Measurements from ENCODE around the gene PRR5.
"Not testable (repeated sequence)": the region's sequence is repeated elsewhere in the genome, so short reads cannot be mapped to it uniquely, and the experiment has no call there.

Gene PRR5

DNA sequence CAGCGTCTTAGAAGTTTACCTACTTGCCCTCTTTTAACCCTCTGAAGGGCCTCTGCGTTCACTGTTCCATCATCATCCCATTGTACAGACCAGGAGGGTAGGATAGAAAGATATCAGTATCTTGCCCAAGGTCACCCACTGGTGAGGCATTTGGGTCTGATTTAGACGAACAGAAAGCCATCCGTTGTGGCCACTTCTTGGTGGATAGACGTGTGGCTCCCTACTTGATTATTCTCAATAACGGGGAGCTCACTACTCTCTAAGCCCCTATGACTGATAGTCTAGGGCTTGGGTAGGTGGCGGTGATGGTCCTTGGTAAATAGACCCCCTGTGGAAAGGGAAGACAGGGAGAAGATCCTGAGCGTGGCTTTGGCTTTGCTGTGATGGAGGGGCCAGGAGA lies 28.6 kb upstream of the PRR5 start:
- DNase-seq (ENCODE audit: low read depth, low spot score): no peak

DNA sequence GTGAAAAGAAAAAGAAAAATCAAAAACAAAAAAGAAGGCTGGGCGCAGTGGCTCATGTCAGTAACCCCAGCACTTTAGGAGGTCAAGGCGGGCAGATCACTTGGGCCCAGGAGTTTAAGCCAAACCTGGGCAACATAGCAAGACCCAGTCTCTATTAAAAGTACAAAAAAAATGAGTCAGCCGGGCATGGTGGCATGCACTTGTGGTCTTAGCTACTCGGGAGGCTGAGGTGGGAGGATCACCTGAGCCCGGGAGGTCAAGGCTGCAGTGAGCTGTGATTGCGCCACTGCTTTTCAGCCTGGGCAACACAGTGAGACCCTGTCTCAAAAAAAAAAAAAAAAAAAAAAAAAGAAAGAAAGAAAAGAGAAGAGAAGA lies 26.0 kb upstream of the PRR5 start:
- not testable (repeated sequence) for DNase-seq (ENCODE audit: low read depth, low spot score)

DNA sequence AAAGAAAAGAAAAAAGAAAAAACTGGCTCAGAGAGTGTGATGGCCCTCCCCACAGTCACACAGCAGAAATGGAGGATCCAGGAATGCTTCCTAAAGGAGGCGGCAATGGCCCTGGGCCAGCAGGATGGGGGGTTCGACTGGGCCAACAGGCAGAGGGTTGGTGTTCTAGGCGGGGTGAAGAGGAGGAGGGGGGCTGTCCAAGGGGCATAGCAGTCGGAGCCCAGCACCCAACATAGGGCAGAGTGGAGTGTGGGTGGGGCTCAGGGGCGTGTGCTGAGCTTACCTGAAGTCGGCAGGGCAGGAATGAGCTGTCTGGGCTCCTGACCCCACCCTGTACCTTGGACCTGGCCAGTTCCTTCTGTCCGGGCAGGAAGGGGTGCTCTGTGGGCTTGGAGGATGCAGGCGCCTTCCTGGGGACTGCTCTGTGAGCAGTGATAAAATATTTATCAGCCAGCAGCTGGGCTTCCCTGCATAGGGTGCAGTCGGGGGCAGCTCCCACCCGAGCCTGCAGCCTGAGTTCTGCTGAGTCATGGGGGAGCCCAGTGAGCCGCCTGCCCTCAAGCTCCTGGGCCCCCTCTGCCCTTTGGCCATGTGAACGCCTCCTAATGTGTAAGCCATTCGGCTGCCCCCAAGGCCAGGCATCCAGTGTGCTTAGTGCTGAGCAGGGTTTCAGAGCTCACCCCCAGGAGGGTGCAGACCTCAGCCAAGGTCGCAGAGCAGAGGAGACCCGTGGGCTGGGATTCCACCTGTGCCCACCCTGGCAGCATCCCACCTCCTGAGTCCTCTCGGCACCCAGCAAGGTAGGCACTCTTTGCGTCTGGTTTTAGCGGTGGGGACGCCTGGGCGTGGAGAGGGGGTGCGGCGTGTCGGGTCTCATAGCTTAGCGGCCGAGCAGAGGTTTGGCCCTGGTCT lies 25.3 kb upstream of the PRR5 start:
- DNase-seq (ENCODE audit: low read depth, low spot score): no peak

DNA sequence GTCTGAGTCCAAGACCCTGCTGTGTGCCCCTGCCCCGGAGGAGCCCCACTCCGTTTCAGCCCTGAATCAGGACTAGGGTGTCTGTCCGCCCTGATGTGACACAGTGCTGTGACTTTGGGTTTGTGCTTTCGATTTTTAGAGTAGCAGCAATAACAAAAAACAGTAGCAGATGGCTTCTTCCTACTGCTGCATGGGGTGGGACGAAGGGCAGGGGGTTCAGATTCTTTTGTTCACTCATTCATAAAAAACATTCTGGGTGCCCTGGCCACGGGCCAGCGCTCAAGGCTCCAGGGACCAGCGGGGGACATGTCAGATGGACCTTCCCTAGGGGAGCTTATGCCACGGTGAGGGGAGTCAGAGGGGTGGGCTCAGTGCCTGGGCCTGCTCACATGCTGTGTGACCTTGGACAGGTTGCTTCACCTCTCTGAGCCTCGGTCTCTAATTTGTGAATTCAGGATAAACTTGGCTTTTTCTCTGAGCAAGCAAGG lies 24.6 kb upstream of the PRR5 start:
- DNase-seq (ENCODE audit: low read depth, low spot score): no peak

DNA sequence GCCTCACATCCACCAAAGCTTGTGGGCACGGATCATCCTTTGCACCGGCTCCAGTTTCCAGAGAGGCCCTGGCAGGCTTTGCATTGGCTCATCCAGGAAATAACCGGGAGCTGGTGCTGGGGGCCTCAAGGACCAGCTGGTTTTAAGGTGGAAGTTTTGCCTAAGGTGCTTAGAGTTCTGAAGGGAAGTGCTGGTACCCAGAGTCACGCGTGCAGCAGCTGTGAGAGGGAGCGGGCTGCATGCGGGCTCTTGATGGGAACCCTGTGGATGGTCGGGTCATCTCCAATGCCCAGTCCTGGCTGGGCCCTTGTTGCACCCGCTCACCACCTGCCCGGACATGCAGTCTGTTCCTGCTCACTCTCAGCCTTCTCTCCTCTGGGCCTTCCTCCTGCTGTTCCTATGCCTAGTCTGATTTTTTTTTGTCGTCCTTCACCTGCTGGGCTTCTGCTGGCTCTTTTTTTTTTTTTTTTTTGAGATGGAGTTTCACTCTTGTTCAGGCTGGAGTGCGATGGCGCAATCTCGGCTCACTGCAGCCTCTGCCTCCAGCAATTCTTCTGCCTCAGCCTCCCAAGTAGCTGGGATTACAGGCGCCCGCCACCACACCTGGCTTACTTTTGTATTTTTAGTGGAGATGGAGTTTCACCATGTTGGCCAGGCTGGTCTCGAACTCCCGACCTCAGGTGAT lies 24.0 kb upstream of the PRR5 start:
- no peak for DNase-seq (ENCODE audit: low read depth, low spot score)

DNA sequence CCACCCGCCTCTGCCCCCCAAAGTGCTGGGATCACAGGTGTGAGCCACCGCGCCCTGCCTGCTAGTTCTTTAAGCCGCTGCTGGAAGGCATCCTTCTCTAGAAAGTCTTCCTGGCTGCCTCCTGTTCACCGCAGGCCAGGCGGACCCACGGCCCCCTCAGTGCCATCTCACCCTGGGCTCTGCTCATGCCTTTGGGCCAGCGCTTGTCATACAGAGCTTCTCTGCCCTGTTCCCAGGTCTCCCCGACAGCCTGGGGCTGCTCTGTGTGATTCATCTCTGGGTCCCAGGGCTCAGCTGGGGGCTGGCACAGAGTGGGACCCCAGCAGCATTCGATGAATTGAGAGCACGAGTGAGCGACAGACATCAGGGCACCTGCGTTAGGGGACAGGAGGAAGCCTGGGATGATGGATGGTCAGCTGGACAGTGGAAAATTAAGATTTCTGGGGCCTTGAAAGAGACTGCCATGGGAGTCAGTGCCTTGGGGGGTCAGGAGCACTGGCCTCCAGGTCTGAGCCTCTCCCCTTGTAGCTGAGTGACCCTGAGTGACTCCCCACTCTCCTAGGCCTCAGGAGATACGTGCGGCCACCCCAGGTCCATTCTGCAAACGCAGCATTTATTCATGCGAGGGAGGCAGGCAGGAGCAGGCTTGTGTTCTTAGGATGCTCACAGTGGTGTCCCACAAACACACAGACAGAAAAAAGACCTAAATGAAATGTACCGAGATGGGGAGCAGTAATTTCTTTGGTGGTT lies 23.3 kb upstream of the PRR5 start:
- DNase-seq (ENCODE audit: low read depth, low spot score): no peak

DNA sequence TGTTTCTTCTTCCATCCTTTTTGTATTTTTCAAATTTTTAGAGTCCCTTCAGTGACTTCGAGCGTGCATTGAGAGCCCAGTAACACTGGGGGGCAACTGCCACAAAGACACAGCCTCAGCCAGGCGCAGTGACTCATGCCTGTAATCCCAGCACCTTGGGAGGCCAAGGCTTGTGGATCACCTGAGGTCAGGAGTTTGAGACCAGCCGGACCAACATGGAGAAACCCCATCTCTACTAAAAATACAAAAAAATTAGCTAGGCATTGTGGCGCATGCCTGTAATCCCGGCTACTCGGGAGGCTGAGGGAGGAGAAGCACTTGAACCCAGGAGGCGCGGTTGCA lies 22.7 kb upstream of the PRR5 start:
- DNase-seq (ENCODE audit: low read depth, low spot score): not testable (repeated sequence)

DNA sequence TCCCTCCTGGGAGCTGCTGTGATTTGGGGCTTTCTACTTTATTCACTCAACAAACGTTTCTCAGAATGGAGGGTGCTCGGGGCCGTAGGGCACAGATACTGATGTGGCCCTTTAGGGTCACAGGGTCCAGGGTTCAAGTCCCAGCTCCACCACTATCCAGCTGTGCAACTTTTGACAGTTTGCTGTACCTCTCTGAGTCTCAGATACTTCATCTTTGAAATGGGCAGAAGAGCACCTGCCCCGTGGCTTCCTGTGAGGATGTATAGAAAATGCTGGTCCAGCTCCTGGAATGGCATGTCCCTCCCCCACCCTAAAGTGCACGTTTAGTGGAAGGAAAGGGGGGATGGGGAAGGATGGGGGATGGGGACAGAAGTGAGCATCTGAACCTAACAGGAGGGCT lies 21.9 kb upstream of the PRR5 start:
- no peak for DNase-seq (ENCODE audit: low read depth, low spot score)

DNA sequence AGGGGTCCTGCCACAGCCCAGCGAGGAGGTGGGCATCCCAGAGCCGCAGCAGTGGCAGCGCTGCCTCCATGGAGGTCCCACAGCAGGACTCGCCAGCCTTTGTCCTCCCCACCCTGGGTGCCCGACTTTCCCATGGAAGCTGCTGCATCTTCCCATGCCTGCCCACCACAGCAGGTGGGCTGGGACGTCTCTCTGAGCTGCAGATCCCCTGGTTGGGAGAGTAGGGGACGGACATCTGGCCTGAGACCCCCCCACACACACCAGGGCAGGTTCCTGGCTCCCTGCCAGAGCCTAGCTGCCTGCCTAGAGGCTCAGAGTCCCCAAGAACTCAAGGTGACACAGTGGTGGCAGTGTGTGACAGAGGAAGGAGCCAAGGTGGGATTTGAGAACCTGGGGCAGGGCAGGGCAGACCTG lies 21.5 kb upstream of the PRR5 start:
- no peak for DNase-seq (ENCODE audit: low read depth, low spot score)

DNA sequence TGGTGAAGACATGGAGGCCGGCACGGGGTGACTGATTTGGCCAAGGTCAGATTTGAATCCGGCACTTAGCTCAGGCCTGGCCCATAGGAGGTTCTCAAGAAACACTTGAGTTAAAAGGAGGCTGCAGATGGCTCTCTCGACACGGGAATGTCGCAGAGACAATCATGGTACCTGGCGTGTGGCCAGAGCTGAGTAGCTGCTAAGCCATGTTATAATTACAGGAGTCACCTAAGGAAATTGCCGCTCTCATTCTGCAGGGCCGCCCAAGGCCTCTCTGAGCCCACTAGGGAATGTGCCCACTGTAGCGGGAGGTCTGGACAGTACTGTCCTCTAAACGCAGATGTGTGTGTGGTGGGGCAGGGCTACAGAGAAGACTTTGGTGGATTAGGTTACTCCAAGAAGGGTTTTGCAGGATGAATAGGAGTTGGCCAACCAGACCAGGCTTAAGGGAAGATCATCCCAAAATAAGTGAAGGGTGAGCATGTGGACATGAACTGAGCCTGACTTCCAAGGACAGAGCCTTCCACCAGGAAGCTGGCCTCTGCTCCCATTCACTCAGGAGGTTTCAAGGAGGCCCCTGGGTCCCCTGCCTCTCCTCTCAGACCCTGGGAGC lies 19.3 kb upstream of the PRR5 start:
- DNase-seq (ENCODE audit: low read depth, low spot score): no peak

DNA sequence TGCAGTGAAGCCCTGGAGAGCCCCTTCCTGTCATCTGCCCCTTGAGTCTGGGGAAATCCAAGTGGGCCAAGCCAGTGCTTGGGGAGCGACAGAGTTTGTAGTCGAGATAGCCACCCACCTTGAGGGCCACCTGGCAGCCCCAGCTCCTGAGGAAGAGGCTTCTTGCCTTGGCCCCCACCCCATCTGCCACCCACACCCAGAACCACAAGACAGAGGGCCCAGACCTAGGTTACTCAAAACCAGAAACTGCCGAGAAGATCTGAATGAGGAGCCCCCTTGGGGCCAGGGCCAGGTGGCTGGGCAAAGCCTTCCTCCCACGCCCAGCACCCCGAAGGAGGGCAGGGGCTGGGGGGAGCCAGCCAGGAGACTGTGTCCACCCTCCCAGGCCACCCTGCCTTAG lies 18.8 kb upstream of the PRR5 start:
- DNase-seq (ENCODE audit: low read depth, low spot score): no peak

DNA sequence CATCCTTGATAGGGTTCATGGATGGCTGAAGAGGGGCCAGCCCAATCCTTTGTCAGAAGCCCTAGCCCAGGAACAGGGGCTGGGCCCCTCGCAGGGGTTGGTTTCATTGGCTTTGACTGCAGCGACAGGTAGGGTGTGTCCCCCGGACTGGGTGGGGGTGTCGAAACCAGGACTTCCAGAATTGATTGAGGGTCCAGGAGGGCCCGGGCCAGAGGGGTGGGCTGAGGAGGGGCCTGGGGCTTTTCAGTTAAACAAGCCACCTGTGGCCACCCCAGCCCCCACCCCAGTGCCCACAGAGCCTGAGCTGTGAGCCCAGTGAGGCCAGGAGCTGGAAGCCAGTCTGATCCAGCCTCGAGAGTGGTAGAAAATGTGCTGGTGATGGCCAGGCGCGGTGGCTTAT lies 18.1 kb upstream of the PRR5 start:
- no peak for DNase-seq (ENCODE audit: low read depth, low spot score)

DNA sequence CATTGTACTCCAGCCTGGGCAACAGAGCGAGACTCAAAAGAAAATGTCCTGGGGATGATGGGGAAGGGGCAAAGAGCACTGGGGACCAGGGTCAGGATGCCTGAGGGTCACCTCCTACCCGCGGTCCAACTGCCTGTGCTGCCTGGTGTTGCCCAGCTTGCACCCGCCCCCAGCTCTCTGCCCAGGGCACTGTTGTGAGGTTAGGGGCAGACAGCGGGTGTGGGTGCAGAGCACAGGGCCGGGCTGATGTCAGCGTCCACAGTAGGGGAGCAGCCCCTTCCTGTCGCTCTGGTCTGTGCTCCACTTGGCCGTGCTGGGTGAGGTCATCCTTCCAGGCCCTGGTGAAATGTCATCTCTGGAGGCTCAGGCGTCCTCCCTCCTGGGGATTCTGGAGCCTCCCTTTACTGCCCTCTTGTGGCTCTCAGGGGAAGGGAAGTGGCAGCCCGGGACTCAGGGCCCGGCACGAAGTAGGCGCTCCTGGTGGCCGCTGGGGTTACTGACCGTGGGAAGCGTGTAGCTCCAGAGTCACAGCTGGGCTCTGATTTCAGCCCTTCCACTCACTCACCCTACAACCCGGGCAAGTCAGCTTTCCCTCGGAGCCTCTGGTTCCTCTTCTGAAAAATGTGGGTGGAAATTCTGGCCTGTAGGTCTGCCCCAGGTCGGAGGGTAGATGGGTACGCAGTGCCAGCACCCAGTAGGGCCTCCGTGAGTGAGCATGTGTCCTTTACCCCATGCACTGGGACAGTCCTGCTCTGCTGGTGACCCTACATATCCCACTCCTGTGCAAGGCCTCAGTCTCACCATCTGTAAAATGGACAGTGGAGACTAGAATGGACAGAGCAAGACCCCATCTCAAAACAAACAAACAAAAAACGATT lies 17.3 kb upstream of the PRR5 start:
- DNase-seq (ENCODE audit: low read depth, low spot score): peak; percentile 54

DNA sequence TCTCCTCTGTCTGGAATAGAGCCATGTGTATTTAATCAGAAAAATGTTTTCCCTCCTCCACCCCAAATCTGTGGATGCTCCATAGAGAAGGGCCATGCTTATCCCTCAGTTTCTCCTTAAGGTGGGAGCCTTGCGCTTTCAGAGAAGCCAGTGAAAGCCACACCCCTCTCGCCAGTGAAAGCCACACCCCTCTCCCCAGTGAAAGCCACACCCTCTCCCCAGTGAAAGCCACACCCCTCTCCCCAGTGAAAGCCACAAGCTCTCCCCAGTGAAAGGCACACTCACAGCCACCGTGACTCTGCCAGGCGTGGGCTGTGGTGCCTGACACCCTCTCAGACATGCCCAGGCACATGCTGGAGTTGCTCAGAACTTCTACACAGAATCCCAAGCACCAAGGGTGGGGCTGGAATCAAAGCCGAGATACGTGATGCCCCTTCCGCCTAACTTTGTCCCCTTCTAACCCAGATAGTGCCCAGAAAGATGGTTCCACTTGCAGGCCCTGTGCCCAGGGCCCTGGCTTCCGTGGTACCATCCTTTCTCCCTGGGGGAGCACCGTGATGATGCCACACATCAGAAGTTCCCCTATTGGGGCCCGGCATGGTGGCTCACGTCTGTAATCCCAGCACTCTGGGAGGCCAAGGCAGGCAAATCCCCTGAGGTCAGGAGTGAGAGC lies 16.5 kb upstream of the PRR5 start:
- no peak for DNase-seq (ENCODE audit: low read depth, low spot score)

DNA sequence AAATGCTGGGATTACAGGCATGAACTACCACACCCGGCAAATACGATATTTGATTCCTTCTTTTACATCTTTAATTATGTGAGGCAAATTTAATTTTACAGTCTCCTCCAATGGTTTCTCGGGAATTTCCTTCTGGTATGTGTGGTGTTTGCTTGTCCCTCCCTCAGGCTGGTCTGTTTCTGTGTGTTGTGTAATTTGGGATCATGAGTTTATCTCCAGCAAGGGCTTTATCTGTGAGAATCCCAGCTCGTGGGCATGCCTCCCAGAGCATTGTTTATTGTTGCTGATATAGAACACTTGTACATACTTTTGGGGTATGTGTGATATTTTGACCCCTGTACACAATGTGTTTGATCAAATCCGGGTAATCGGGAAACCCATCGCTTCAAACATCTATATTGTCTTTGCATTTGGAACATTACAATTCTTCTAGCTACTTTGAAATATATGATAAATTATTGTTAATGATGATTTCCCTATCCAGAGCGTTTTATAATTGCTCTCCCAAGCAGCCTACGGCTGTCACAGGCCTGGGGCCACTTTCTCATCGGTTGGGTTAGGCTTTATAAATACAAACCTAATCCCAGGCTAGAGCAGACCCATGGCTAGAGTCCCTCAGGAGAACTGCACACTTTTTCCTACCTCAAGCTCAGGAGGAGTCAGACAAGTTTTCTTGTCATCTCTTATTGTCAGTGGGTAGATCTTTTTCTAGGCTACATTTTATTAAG lies 15.0 kb upstream of the PRR5 start:
- no peak for DNase-seq (ENCODE audit: low read depth, low spot score)

DNA sequence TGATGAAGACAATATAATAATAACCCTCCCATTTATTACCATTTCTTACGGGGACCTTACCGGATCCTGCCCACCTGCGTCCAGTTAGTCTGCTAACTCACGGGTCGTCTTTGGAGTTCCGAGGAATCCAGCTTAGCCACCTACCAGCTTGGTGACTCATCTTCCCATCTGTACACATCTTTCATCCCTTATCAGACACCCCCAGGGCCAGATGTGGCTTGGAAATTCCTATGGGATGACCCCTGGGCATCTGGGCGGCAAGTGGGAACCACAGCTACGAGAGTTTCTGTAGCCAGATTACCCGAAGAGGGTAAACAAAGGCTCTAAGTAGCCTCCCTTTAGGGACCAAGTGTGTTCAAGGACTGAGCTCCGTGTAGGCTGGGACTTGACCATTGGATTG lies 12.8 kb upstream of the PRR5 start:
- no peak for DNase-seq (ENCODE audit: low read depth, low spot score)

DNA sequence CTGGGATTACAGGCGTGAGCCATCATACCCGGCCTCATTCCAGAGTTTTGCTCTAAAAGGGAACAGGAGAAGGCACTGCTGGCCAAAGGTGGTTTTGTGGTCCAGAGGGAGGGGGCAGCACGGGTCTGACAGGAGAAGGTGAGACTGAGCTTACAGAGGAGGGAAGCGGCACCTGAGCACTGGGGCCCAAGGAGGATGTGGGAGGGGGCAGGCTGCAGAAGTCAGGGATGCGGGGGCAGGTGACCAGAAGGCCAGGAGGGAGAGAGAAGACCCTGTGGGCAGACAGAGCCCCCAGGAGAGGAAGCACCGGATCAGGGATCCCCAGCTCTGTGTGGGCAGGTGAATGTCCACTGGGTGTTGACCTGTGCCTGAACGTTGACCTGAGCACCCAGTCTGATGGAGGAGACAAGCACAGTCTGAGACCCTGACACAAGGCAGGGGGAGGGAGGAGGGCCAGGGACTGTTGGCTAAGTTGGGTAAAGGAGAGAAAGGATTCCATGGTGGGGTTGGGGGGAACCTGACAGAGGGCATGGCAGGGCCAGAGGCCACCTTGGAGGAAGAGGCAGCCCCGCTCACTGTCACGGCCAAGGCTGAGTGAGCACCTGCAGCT lies 12.0 kb upstream of the PRR5 start:
- DNase-seq (ENCODE audit: low read depth, low spot score): no peak

DNA sequence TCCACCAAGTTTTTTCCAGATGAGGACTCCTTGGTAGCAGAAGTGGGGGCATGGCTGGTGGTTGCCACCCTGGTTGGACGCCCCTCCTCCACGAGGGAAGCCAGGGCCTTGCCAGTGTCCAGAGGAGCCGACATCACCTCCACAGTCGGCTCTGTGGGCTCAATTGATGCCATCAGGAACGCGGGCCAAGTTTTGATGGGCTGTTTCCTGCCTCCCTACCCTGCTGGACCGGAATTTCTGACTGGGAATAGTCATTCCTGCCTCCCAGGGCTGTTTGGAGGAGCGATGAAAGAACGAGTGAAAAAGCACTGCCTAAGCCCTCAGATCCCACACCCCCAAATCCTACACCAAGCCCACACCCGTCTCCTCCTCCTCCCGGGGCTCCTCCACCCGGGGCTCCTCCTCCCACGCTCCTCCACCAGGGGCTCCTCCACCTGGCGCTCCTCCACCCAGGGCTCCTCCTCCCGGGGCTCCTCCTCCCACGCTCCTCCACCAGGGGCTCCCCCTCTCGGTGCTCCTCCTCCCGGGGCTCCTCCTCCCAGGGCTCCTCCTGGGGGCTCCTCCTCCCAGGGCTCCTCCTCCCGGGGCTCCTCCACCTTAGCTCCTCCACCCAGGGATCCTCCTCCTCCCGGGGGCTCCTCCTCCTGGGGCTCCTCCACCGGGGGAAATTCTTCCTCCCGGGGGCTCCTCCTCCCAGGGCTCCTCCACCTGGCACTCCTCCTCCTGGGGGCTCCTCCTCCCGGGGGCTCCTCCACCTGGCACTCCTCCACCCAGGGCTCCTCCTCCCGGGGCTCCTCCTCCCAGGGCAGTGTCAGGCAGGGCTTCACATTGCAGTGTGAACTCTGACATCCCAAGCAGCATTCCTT lies 10.0 kb upstream of the PRR5 start:
- DNase-seq (ENCODE audit: low read depth, low spot score): no peak

Measured in smooth muscle cell of the brain vasculature (primary cell).